ENCODE data around the gene CDADC1. TPM values are rescaled to one million over a fixed set of nuclear protein-coding genes. Genes with fewer than 3 reads are reported as not detected.

CDADC1 gene
- total RNA-seq, 1 experiment from 2014 or later = 4.0 TPM

GRCh38 chr13:49220036-49220855 is 27.5 kb upstream of the CDADC1 start, which contains the start of gene MLNR (continued):
- TF ChIP-seq ERG (CRISPR knock-in tag; IDR thresholded peaks at IDR 0.05) = no peak
- peak; percentile 94 for TF ChIP-seq NFE2L1 (CRISPR knock-in tag; IDR thresholded peaks at IDR 0.05)
- TF ChIP-seq NR2C2 (CRISPR knock-in tag; IDR thresholded peaks at IDR 0.05) = peak; percentile 75; the same call in 1 of the 2 replicates
- TF ChIP-seq ZNF425 (CRISPR knock-in tag; conservative IDR thresholded peaks at IDR 0.05) = no peak
- peak; percentile 64; the same call in 1 of the 2 replicates for TF ChIP-seq PREB (CRISPR knock-in tag; IDR thresholded peaks at IDR 0.05; ENCODE audit: borderline replicate concordance)
- TF ChIP-seq ETV6 (CRISPR knock-in tag; IDR thresholded peaks at IDR 0.05) = peak; percentile 70
- no peak for TF ChIP-seq TEAD1 (CRISPR knock-in tag; IDR thresholded peaks at IDR 0.05)
- TF ChIP-seq GRHL2 (CRISPR knock-in tag; IDR thresholded peaks at IDR 0.05; ENCODE audit: insufficient replicate concordance, severe bottlenecking) = no peak
- peak; percentile 71; the same call in 1 of the 2 replicates for TF ChIP-seq FOXK1 (CRISPR knock-in tag; IDR thresholded peaks at IDR 0.05)
- TF ChIP-seq ZNF423 (CRISPR knock-in tag; IDR thresholded peaks at IDR 0.05) = peak; percentile 85
- TF ChIP-seq MLX (CRISPR knock-in tag; IDR thresholded peaks at IDR 0.05) = no peak
- no peak for TF ChIP-seq IRF2 (CRISPR knock-in tag; IDR thresholded peaks at IDR 0.05; ENCODE audit: borderline replicate concordance, low read depth)
- 0 out of 2 replicates have a peak, but pooled peaks have one; percentile 41 for TF ChIP-seq ZNF416 (CRISPR knock-in tag; IDR thresholded peaks at IDR 0.05)
- peak; percentile 95 for TF ChIP-seq ARID4B (CRISPR knock-in tag; IDR thresholded peaks at IDR 0.05; ENCODE audit: borderline replicate concordance)
- peak; percentile 86 for TF ChIP-seq FOXP4 (CRISPR knock-in tag; IDR thresholded peaks at IDR 0.05)
- TF ChIP-seq STAT6 (CRISPR knock-in tag; conservative IDR thresholded peaks at IDR 0.05; ENCODE audit: low read depth) = no peak
- TF ChIP-seq GTF2I (CRISPR knock-in tag; conservative IDR thresholded peaks at IDR 0.05) = no peak
- 0 out of 2 replicates have a peak, but pooled peaks have one; percentile 14 for TF ChIP-seq ZNF219 (CRISPR knock-in tag; IDR thresholded peaks at IDR 0.05; ENCODE audit: borderline replicate concordance)
- no peak; the same call in 1 of the 2 replicates for TF ChIP-seq E2F4 (CRISPR knock-in tag; IDR thresholded peaks at IDR 0.05; ENCODE audit: borderline replicate concordance, low read depth)

All from WTC11 (cell line).